NCI-H2171 (cell line): Measurements from ENCODE around the gene PRDM2.

Source experiments
- DNase-seq: peaks from one replicate; lab custom pipeline; 2025; lab: John Stamatoyannopoulos, UW

PRDM2 gene

DNA sequence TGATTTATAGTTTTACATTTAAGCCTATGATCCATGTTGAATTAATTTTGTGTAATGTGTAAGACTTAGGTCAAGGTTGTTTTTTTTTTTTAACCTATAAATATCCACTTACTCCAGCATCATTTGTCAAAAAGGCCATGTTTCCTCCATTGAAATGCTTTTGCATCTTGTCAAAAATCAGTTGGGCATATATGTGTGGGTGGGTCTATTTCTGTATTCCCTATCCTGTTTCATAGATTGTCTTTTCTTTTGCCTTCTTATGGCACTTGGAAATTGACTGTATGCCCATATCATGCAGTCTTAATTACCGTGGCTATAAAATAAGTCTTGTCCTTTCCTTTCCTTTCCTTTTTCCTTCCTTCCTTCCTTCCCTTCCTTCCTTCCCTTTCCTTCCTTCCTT, 138.2 kb downstream of the PRDM2 start:
- DNase-seq, result no peak

DNA sequence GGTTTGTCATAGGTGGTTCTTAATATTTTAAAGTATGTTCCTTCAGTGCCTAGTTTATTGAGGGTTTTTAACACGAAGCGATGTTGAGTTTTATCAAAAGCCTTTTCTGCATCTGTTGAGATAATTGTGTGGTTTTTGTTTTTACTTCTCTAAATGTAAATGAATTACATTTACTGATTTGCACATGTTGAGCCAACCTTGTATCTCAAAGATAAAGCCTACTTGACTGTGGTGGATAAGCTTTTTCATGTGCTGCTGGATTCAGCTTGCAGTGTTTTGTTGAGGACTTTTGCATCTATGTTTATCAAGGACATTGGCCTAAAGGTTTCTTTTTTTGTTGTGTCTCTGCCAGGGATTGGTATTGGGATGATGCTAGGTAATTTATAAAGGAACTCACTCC, 142.5 kb downstream of the PRDM2 start:
- no peak for DNase-seq

DNA sequence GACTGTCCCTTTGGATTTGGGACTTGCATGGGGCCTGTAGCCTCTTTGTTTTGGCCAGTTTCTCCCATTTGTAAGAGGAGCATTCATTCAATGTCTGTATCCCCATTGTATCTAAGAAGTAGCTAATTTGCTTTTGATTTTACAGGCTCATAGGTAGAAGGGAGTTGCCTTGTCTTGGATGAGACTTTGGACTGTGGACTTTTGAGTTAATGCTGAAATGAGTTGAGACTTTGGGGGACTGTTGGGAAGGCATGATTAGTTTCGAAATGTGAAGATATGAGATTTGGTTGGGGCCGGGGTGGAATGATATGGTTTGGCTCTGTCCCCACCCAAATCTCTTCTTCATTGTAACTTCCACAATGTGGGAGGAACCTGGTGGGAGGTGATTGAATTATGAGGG, 151.7 kb downstream of the PRDM2 start:
- DNase-seq, result no peak

DNA sequence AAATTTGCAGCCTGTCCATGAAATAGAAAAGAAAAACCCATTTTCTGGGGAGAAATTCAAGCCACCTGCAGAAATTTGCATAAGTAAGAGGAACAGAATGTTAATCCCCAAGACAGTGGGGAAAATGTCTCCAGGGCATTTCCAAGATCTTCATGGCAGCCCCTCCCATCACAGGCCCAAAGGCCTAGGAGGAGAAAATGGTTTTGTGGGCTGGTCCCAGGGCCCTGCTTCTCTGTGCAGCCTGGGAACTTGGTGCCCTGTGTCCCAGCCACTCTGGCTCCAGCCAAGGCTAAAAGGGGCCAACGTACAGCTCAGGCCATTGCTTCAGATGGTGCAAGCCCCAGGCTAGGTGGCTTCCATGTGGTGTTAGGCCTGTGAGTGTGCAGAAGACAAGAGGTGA, 155.6 kb downstream of the PRDM2 start:
- no peak for DNase-seq

DNA sequence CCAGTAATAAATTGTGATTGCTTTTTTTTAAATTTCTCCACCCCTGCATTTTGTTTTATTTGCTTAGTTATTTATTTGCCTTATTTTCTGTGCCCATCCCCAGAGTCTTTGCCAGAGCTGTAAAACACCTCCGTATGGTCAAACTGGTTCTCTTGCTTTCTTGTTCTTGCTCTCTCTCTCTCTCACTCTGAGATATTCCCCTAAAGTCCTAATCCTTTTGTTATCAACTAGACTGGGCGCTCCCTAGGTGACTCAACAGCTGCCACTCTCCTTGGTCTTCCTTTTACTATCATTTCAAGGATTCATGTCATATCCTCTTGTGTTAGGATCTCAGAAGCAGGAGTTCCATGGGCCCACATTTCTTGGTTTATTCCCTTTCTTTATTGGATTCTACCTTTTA, 160.0 kb downstream of the PRDM2 start:
- no peak for DNase-seq

DNA sequence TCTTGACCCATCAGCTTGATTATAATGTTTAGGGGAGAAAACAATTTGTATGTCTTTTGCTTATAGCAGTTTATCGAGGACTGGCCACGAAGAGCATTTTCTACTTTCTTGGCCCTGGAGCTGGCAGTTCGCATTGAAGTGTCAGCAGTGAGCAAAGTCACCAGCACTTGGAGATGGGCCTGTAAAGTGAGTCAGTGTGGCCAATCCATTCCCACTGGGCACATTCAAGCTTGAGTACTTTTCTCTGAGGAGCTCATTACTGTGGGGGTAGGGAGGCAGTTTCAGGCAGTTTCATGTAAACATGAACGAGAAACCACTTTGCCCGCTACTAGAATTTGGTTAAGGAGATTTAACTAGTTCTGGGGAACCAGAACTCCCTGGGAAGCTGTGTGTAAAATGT, 164.8 kb downstream of the PRDM2 start:
- no peak for DNase-seq

DNA sequence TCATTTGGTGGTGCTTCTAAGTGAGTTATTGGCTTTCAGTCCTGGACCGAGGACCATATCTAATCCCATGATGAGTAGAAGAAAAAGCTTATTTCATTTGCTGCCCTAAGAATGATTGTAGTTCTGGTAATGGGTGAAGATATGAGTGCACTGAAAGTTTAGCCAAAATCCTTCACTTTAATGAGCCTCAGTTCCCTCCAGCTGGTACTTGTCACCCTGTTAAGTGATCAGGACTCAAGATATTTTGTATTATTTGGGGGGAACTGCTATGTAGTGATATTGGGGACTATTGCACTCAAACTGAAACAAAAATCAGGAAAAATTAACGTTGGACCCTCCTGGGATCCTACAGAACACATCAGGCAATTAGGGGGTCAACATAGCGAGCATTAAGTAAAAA, 165.9 kb downstream of the PRDM2 start:
- DNase-seq, result no peak

DNA sequence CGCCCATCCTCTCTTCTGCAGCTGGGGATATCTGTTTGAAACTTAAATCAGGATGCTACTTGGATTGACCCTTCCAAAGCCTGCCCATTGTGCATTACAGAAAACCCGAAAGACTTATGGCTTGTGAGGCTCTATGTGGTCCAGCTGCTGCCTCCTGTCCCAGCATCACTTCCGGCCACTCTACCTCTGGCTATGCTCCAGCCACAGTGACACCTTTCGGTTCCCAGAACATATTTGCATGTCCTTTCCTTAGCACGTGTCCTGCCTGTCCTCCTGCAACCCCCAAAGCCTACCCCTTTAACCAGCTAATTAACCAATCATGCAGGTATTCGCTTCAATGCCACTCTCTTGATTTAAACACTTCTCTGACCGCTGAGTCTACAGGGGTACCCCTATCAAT, 167.6 kb downstream of the PRDM2 start:
- DNase-seq, result no peak

DNA sequence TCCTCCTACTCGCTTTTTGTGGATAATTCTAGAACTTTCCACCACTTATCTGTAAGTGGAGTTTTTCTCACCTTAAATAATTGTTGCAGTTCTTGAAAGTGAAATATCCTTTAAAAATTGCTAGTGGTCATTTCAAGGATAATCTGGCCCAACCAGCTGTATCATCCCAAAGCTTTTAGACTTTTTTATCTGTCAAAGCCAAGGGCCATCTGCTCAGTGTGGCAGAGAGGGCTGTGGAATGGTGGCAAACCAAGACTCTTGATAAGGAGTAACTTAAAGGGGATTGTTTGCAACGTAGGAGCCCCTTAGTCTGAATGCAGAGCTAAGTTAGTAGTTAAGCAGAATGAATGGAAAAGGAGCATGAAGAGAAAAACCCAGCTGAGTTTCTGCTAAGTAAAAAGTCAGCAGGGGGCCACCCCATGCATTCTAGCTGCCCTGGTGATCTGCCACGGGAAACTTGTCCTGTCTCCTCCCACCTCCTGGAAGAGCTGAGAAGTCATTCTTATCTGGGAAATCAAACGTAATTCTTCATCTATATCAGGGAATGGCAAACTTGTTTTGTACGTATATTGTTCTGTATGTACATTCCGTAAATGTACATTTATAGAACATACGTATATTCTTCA, 169.3 kb downstream of the PRDM2 start:
- DNase-seq, result no peak

DNA sequence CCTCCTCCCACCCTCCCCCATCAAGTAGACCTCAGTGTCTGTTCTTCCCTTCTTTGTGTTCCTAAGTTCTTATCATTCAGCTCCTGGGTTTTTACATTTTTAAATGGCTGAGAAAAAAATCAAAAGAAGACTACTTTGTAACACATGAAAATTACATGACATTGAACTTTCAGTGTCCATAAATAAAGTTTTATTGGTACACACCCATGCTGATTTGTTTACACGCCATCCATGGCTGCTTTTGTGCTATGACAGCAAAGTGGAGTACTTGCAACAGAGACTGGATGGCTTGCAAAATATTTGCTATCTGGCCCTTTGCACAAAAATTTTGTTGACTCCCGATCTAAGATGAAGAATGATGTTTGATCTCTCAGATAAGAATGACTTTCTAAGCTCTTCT, 171.4 kb downstream of the PRDM2 start:
- no peak for DNase-seq

DNA sequence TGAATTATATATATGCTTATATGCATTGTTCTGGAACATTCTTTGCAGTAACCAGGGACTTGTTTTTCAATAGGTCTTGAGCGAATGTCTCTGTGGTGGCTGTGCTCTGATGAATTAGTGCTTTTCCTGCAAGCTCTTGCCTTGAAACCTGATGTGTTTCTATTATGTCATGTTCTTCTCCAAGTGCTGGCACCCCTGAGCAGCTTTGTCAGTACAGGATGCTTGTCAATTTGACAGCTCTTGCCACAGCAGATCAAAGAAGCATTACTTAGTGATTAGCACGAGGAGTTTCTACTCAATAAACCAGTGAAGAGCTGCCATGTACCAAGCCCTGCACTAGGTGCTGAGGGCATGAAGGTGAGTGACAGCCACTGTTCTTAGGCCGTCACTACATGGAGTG, 171.9 kb downstream of the PRDM2 start:
- DNase-seq, result no peak

DNA sequence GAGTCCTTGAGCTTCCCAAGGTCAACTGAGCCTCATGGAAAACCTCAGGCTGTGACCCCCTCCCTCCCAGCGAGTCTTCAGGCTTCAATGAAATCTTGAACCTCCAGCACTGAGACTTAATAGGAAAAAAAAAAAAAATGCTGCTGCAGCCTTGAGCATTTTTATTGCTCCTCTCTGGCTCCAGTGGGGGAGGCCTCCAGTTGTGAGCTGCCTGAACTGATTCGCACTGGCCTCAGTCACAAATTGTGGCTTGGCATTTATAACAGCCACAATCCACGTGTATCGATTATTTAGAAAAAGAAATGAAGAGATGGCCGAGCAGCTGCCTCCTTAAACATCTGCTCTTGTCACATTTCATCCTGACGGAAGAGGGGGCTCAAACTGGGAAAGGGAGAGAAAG, 173.0 kb downstream of the PRDM2 start:
- no peak for DNase-seq
